Nephron (organoid): ENCODE data around the gene EPG5.
"Not testable (repeated sequence)": the region's sequence is repeated elsewhere in the genome, so short reads cannot be mapped to it uniquely, and the experiment has no call there.

Source experiments
- H3K27ac Mint-ChIP-seq, 3 experiments: 2 replicates each; pipeline ENCODE4 v1.8.0; 2020; ENCODE audit warnings: mixed read lengths in 3 of 3, mild to moderate bottlenecking in 2 of 3, moderate library complexity in 1 of 3
- H3K27me3 Mint-ChIP-seq: 2 replicates; pipeline ENCODE4 v1.8.0; 2021; ENCODE audit warnings: low read depth, mild to moderate bottlenecking, moderate library complexity, mixed read lengths
- H3K36me3 Mint-ChIP-seq: 2 replicates; pipeline ENCODE4 v1.8.0; 2020; ENCODE audit warnings: low read depth, mixed read lengths
- H3K4me1 Mint-ChIP-seq: 2 replicates; pipeline ENCODE4 v1.8.0; 2020; ENCODE audit warnings: mixed read lengths
- H3K4me3 Mint-ChIP-seq, 3 experiments: 2 replicates each; pipeline ENCODE4 v1.8.0; 2020; ENCODE audit warnings: mild to moderate bottlenecking in 3 of 3, mixed read lengths in 3 of 3, moderate library complexity in 2 of 3
- H3K9me3 Mint-ChIP-seq: 2 replicates; pipeline ENCODE4 v1.8.0; 2020; ENCODE audit warnings: mixed read lengths
- CTCF ChIP-seq, 3 experiments: fragments of 200-600 bp; sonication (generic); IDR thresholded peaks; one replicate each; pipeline ENCODE4 v1.5.0; 2021; ENCODE audit warnings: antibody characterized with exemption in 3 of 3; ENCODE audit not compliant: unreplicated experiment in 3 of 3

EPG5 gene

GRCh38 chr18:45998244-45998643 lies 31.1 kb upstream of the EPG5 start:
- no peak for TF ChIP-seq CTCF (IDR thresholded peaks at IDR 0.05; ENCODE audit: unreplicated experiment in 3 of 3)
- Mint-ChIP-seq H3K4me1 (no peaks in the 10 kb centered on the region), H3K36me3 (peaks cover 23% of the 10 kb centered on the region), H3K4me3 (no peak overlapping the region), H3K27me3 (no peaks in the 10 kb centered on the region), H3K9me3 (peaks cover 15% of the 10 kb centered on the region), H3K27ac (no peak overlapping the region)

GRCh38 chr18:45997700-45998151 lies 30.6 kb upstream of the EPG5 start:
- Mint-ChIP-seq H3K27me3 (no peaks in the 10 kb centered on the region), H3K27ac (no peak overlapping the region), H3K36me3 (peaks cover 19% of the 10 kb centered on the region), H3K4me1 (no peaks in the 10 kb centered on the region), H3K9me3 (peaks cover 11% of the 10 kb centered on the region), H3K4me3 (no peak overlapping the region)
- TF ChIP-seq CTCF (IDR thresholded peaks at IDR 0.05; ENCODE audit: unreplicated experiment in 3 of 3), result no peak

- H3K9me3 Mint-ChIP-seq, result no peaks in the 10 kb centered on the region
- no peaks in the 10 kb centered on the region for H3K27me3 Mint-ChIP-seq
- peaks cover 12% of the 10 kb centered on the region for H3K36me3 Mint-ChIP-seq
- no peaks in the 10 kb centered on the region for H3K4me1 Mint-ChIP-seq
- no peak for TF ChIP-seq CTCF (IDR thresholded peaks at IDR 0.05; ENCODE audit: unreplicated experiment in 3 of 3)
- no peak overlapping the region for H3K4me3 Mint-ChIP-seq
- no peak overlapping the region for H3K27ac Mint-ChIP-seq
Observed at GRCh38 chr18:45995461-45995860, 28.3 kb upstream of the EPG5 start.

- Mint-ChIP-seq H3K4me1 (no peaks in the 10 kb centered on the region), H3K27ac (no peak overlapping the region), H3K4me3 (no peak overlapping the region), H3K36me3 (peaks cover 20% of the 10 kb centered on the region), H3K27me3 (no peaks in the 10 kb centered on the region), H3K9me3 (no peaks in the 10 kb centered on the region)
- no peak for TF ChIP-seq CTCF (IDR thresholded peaks at IDR 0.05; ENCODE audit: unreplicated experiment in 3 of 3)
Observed at GRCh38 chr18:45993438-45993837, 26.3 kb upstream of the EPG5 start.

GRCh38 chr18:45992527-45992926 lies 25.4 kb upstream of the EPG5 start:
- H3K4me1 Mint-ChIP-seq, H3K27me3 Mint-ChIP-seq, H3K4me3 Mint-ChIP-seq, H3K27ac Mint-ChIP-seq, H3K9me3 Mint-ChIP-seq: not testable (repeated sequence)
- peaks cover 26% of the 10 kb centered on the region for H3K36me3 Mint-ChIP-seq

GRCh38 chr18:45991788-45992187 lies 24.7 kb upstream of the EPG5 start:
- Mint-ChIP-seq H3K36me3 (peaks cover 29% of the 10 kb centered on the region), H3K27ac (no peak overlapping the region), H3K4me1 (no peaks in the 10 kb centered on the region), H3K9me3 (no peaks in the 10 kb centered on the region), H3K27me3 (no peaks in the 10 kb centered on the region), H3K4me3 (no peak overlapping the region)
- no peak for TF ChIP-seq CTCF (IDR thresholded peaks at IDR 0.05; ENCODE audit: unreplicated experiment in 3 of 3)
